ENCODE measurements around the gene KCNQ2. TPM values are rescaled to one million over a fixed set of nuclear protein-coding genes. Genes with fewer than 3 reads are reported as not detected.

The KCNQ2 gene
- polyA plus RNA-seq, 5 donors = 7.9 to 25.2 (median 12.4) TPM

DNA sequence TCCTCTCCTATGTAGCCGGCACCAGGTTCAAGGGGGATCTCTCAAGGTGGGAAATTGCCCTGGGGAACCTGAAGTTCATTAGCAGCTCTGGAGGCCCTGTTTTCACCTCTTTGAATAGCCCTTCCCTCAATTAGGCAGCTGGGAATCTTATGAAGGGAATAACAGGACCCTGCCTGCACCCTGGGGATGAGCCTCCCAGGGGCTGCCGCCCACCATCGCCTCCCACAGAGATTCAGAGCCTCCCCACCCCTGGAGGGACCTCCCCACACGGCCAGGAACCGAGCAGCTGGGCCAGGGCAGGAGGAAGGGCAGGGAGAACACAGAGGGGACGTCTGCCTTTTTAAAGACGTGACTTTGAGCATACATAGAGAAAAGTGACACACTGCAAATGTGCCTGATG lies 31.1 kb upstream of the KCNQ2 start:
- no peak for DNase-seq

DNA sequence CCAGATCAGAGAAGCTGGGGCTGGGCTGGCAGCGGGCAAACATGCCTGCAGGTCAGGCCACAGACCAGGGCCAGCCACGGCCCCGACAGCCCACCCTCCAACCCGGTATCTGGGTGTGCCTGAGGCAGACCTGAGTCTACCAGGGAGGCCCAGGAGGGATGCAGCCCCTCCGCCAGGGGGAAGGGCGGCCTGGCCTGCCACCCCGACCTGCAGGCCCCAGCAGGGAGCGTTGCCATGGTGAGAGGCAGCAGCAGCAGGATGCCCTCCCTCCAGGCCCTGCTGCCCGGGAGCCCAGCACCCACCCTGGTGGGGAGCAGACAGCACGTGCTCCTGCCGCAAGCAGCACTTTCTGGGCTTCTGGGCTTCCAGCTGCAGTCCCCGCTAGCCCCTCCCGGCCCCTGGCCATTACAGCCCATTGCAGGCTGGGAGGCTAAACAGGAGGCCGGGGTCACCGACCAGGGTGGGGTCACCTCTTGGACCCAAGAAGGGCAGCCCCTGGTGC lies 30.3 kb upstream of the KCNQ2 start:
- no peak for DNase-seq

GRCh38 chr20:63501818-63502670 lies 29.6 kb upstream of the KCNQ2 start:
- no peak for DNase-seq

- no peak for DNase-seq
Observed at GRCh38 chr20:63500902-63501817, 28.7 kb upstream of the KCNQ2 start.

DNA sequence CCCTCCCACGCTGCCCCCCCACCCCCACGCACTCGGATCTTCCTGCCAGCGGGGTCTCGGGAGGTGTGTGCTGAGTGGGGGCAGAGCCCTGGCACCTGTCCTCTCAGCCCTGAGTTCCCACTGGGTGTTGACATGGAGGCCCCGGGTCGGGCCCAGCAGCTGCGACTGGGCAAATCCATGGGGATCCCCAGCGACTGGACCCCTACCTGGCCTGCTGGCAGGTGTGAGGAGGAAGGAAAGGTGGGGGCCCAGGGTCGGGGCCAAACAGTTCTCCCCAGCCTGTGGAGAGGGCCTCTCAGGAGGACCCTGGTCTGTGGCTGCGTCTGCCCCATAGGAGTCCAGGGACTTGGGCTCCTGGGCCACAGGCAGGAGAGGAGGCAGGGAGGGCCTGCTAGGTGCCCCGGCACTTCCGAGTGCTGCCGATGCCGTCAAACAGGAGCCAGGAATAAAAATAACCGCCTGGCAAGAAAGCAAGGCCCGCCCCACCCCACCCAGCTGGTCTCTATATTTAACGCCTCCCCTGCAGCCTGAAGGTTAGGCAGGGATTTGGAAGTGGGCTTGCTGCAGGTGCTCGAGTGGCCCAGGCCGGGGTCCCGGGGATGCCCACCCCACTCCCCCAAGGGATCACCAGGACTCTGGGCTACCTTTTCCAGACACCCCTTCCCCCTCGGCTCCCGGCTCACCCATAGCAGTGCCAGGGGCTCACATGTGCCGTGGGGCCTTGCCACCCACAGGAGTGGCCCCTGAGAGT lies 27.9 kb upstream of the KCNQ2 start:
- DNase-seq = no peak

- DNase-seq = no peak
Observed at GRCh38 chr20:63499338-63499969, 27.0 kb upstream of the KCNQ2 start.

- DNase-seq = no peak
Observed at GRCh38 chr20:63498960-63499337, 26.5 kb upstream of the KCNQ2 start, which contains the start of gene EEF1A2. TSS of gene EEF1A2 (minus strand) at chr20:63499083. CDS start at chr20:63497763, 1,320 bp downstream.

DNA sequence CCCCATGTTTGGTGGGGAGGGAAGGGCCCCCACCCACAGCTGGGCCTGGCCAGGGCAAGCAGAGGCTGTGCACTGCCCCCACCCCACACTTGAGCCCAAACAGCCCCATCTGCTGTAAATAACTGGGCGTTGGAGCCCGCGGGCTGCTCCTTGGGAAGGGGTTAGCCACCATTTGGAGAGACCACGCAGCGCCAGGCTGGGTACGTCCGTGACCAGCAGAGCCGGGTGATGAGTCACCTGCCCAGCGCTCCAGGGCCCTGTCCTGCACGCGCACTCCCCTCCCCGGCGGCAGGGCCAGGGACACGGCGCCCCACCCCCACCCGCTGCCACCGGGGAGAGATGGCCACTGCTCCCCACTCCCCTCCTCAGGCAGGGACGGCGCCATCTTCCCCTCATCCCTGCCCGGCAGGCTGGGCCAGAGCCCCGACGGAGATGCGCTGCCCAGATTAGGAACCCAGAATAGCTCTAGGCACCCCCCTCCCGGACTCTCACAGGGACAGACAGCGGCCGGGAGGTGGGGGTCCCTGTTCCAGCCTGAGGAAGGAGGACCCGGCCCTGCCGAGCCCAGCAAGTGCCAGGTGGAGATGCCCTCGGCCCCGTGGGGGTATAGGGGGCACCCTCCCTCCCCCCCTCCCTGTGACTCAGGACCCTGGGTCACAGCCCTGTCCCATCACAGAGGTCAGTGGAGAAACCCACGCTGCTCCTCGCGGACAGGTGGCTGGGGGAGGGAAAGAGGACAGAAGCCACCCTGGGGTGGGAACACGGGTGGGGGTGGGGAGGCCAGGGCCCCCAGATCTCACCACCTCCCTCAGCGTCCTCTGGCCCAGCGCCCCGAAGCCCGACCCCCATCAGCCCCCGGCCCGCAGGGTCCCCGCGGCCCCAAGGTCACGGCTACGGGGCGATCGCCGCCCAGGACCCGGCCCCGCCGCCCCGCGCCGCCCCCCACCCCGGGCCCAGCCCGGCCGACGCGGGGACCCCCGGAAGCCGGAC lies 25.8 kb upstream of the KCNQ2 start:
- DNase-seq = no peak

DNA sequence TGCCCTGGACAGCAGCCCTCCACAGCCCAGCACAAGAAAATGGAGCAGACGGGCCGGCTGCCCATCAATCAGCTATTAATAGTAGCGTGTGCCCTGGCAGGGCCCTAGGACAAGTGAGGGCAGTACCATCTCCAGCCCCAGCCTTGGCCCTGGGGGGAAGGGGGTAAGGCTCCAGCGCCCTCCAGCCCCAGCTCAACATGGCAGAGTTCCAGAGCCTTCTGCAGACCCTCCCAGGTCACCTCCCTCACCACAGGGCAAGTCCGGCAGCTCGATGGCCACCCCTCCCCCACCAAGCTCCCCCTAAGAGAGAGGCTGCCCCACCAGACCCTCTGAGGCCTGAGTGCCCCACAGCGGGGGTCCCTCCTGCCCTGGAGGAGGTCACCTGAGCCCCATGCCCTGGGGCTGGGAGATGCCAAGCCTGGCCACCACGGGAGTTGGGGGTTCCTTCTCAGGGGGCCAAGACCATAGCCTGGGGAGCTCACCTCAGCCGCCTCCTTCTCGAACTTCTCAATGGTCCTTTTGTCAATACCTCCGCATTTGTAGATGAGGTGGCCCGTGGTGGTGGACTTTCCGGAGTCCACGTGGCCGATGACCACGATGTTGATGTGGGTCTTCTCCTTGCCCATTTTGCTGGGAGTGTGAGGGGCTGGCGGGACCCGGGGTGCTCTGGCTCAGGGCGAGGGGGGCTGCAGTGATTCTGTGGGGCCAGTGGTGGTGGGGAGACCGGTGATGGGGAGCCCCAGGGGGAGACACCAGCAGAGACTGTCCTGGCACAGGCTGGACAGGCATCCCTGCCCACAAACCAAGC lies 24.9 kb upstream of the KCNQ2 start:
- DNase-seq = no peak

DNA sequence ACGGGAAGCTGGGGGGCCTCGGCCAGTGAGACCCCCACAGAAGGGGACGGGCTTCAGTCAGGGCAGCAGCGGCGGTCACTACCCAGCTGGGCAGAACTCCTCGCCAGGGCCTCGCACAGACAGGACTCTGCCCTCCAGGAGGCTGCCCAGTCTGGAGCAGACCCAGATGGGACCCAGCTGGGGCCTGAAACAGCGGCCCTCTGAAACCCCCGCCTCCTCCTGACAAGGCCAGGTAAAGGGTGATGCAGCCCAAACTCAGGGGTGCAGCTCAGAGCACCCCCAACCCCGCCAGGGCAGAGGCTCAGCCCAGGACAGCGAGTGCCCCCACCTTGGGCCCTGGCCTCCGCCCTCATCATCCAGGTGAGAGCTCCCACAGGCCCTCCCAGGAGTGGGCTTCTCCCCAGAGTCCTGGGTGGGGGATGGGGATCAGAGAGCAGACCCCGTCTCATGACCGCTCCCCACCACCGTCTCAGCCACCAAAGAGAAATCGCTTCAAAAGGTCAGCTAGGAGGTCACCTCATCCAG lies 24.2 kb upstream of the KCNQ2 start:
- DNase-seq = no peak

DNA sequence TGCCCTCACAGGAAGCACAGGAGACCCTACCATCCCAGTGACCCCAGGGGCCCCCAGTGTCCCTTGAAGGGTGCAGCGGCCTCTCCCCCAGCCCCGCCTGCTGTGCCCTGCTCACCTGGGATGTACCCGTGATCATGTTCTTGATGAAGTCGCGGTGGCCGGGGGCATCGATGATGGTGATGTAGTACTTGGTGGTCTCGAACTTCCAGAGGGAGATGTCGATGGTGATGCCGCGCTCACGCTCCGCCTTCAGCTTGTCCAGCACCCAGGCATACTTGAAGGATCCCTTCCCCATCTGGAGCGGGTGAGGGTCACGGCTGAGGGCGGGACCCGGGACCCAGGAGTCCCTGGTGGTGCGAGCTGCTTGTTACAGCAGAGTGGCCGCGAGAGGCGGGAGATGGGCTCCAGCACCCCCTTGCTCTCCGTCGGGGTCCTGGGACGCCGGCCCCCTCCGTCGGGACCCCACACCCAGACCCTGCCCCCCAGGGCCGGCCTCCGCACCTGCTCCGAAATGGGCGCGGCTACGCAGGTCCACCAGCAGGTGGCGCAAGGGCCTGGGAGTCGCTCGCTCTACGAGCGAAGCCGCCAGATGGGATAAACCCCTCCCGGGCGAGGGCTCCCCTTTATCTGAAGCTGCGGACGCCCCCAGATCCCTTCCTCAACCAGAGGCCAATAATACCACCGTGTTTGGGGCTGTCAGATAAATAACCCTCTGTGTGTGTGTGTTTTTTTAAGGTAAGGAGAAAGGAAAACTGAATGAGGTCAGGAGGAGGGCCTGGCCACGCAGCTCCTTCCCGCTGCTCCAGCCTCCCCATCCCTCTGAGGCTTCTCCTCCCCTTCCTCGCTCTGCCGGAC lies 23.5 kb upstream of the KCNQ2 start:
- peak; percentile 31 to 43 for DNase-seq

GRCh38 chr20:63495167-63495720 lies 22.8 kb upstream of the KCNQ2 start:
- DNase-seq = no peak

GRCh38 chr20:63494420-63495166 lies 22.1 kb upstream of the KCNQ2 start:
- DNase-seq = no peak

DNA sequence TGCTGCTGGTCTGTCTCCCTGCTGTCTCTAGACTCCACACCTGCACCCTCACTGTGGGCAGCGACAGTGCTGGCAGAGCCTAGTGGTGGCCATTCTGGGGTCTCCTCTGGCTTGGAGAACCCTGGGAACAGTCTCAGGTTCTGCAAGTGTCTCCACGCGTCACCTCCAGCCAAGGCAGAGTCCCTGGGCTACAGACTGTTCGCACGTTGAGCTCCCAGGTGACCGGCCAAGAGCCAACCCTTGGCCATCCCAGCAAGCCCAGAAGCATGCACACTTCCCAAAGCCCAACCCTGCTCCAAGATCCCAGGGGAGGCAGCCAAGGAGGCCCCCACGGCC lies 21.6 kb upstream of the KCNQ2 start:
- DNase-seq = no peak

- DNase-seq = no peak
Observed at GRCh38 chr20:63493563-63494020, 21.1 kb upstream of the KCNQ2 start.

GRCh38 chr20:63492982-63493381 lies 20.5 kb upstream of the KCNQ2 start:
- DNase-seq = no peak

DNA sequence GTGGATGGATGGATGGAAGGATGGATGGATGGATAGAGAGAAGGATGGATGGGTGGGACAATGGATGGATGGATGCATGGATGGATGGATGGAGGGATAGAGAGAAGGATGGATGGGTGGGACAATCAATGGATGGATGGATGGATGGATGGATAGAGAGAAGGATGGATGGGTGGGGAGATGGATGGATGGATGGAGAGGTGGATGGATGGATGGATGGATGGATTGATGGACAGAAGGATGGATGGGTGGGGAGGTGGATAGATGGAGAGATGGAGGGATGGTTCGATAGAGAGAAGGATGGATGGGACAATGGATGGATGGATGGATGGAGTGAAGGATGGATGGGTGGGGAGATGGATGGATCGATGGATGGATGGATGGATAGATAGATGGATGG lies 20.1 kb upstream of the KCNQ2 start:
- no peak for DNase-seq

All from right lung (tissue), 5 donors.